ENCODE results near the gene SUFU.

The SUFU gene

GRCh38 chr10:102603946-102604345 is 100.2 kb downstream of the SUFU start:
- H3K27me3 ChIP-seq = no peaks in the 10 kb centered on the region
- H3K4me1 ChIP-seq (ENCODE audit: control insufficient read depth in 1 of 2, insufficient read depth in 1 of 2, low read depth in 1 of 2, low read length in 1 of 2) = peaks cover 24 to 28% of the 10 kb centered on the region in 2 experiments
- H3K36me3 ChIP-seq = peaks cover 9% of the 10 kb centered on the region
- no peak overlapping the region for H3K4me3 ChIP-seq (ENCODE audit: low read depth in 1 of 2, low read length in 1 of 2)
- H3K9me3 ChIP-seq = no peaks in the 10 kb centered on the region
- H3K27ac ChIP-seq = no peak overlapping the region
- no peak for TF ChIP-seq CTCF (IDR thresholded peaks at IDR 0.05)

GRCh38 chr10:102604439-102604841 is 100.7 kb downstream of the SUFU start:
- Histone ChIP-seq H3K4me1 (ENCODE audit: control insufficient read depth in 1 of 2, insufficient read depth in 1 of 2, low read depth in 1 of 2, low read length in 1 of 2) (peaks cover 19 to 23% of the 10 kb centered on the region in 2 experiments), H3K36me3 (peaks cover 6% of the 10 kb centered on the region)
- TF ChIP-seq CTCF (IDR thresholded peaks at IDR 0.05) = no peak

GRCh38 chr10:102605712-102606111 is 101.9 kb downstream of the SUFU start:
- Histone ChIP-seq H3K9me3 (no peaks in the 10 kb centered on the region), H3K4me1 (ENCODE audit: control insufficient read depth in 1 of 2, insufficient read depth in 1 of 2, low read depth in 1 of 2, low read length in 1 of 2) (peaks cover 7 to 11% of the 10 kb centered on the region in 2 experiments), H3K27me3 (no peaks in the 10 kb centered on the region), H3K4me3 (ENCODE audit: low read depth in 1 of 2, low read length in 1 of 2) (no peak overlapping the region), H3K27ac (no peak overlapping the region), H3K36me3 (peaks cover 6% of the 10 kb centered on the region)
- TF ChIP-seq CTCF (IDR thresholded peaks at IDR 0.05) = no peak

More at GRCh38 chr10:102604439-102604841, 100.7 kb downstream of the SUFU start:
- Histone ChIP-seq H3K9me3 (no peaks in the 10 kb centered on the region), H3K27me3 (no peaks in the 10 kb centered on the region), H3K4me3 (ENCODE audit: low read depth in 1 of 2, low read length in 1 of 2) (no peak overlapping the region), H3K27ac (no peak overlapping the region)

- Histone ChIP-seq H3K27ac (no peak overlapping the region), H3K36me3 (peaks cover 3% of the 10 kb centered on the region), H3K4me1 (ENCODE audit: control insufficient read depth in 1 of 2, insufficient read depth in 1 of 2, low read depth in 1 of 2, low read length in 1 of 2) (peaks cover 0 to 10% of the 10 kb centered on the region in 2 experiments), H3K27me3 (no peaks in the 10 kb centered on the region), H3K9me3 (no peaks in the 10 kb centered on the region), H3K4me3 (ENCODE audit: low read depth in 1 of 2, low read length in 1 of 2) (no peak overlapping the region)
- no peak for TF ChIP-seq CTCF (IDR thresholded peaks at IDR 0.05)
These were observed 104.7 kb downstream of the SUFU start for GRCh38 chr10:102608487-102608886.

- Histone ChIP-seq H3K36me3 (peaks cover 5% of the 10 kb centered on the region), H3K27ac (no peak overlapping the region), H3K27me3 (no peaks in the 10 kb centered on the region), H3K4me1 (ENCODE audit: control insufficient read depth in 1 of 2, insufficient read depth in 1 of 2, low read depth in 1 of 2, low read length in 1 of 2) (peaks cover 0 to 5% of the 10 kb centered on the region in 2 experiments), H3K9me3 (no peaks in the 10 kb centered on the region), H3K4me3 (ENCODE audit: low read depth in 1 of 2, low read length in 1 of 2) (no peak overlapping the region)
- no peak for TF ChIP-seq CTCF (IDR thresholded peaks at IDR 0.05)
These were observed 106.7 kb downstream of the SUFU start for GRCh38 chr10:102610441-102610887.
